Natural killer cell (primary cell): Measurements from ENCODE around the gene ZNF780A. TPM values are rescaled to one million over a fixed set of nuclear protein-coding genes. Genes with fewer than 3 reads are reported as not detected.

Source experiments
- ATAC-seq, 3 donors: fragments of 150-1000 bp in 2 of 3; fragments of 200-7000 bp in 1 of 3; cut with Tn5 transposase; 1 replicate in 1 of 3; 2 replicates in 2 of 3; pipeline ENCODE4 v1.10.0; 2021; ENCODE audit warnings: mild to moderate bottlenecking in 2 of 3, moderate library complexity in 2 of 3
- DNase-seq, 2 donors: peaks; one replicate each; pipeline versions ENCODE4 v3.0.0 to v3.0.0-alpha.2; 2013 to 2021; ENCODE audit warnings: mixed read lengths in 1 of 2
- H3K27ac ChIP-seq: one replicate; pipeline ENCODE4 v1.5.1; 2013; ENCODE audit warnings: mild to moderate bottlenecking, low read length
- H3K27me3 ChIP-seq: one replicate; pipeline ENCODE4 v1.6.1; 2013; ENCODE audit warnings: low read length; ENCODE audit not compliant: control insufficient read depth, insufficient read depth
- H3K36me3 ChIP-seq: one replicate; pipeline ENCODE4 v1.6.1; 2013; ENCODE audit warnings: low read length; ENCODE audit not compliant: control insufficient read depth, insufficient read depth
- H3K4me1 ChIP-seq: one replicate; pipeline ENCODE4 v1.6.1; 2013; ENCODE audit warnings: low read length; ENCODE audit not compliant: control insufficient read depth, insufficient read depth
- H3K4me3 ChIP-seq: one replicate; pipeline ENCODE4 v1.5.1; 2013; ENCODE audit warnings: low read length
- H3K9me3 ChIP-seq: one replicate; pipeline ENCODE4 v1.6.1; 2013; ENCODE audit warnings: low read length; ENCODE audit not compliant: control insufficient read depth, insufficient read depth
- H3K27ac Mint-ChIP-seq, 2 donors: one replicate each; pipeline ENCODE4 v1.8.0; 2022; ENCODE audit warnings: mild to moderate bottlenecking in 2 of 2, mixed read lengths in 2 of 2, moderate library complexity in 1 of 2
- H3K27me3 Mint-ChIP-seq, 2 donors: one replicate each; pipeline ENCODE4 v1.8.0; 2022; ENCODE audit warnings: low read depth in 2 of 2, mixed read lengths in 2 of 2
- H3K36me3 Mint-ChIP-seq: one replicate; pipeline ENCODE4 v1.8.0; 2022; ENCODE audit warnings: mixed read lengths
- H3K4me1 Mint-ChIP-seq, 2 donors: one replicate each; pipeline ENCODE4 v1.8.0; 2022; ENCODE audit warnings: mixed read lengths in 2 of 2
- H3K4me3 Mint-ChIP-seq: one replicate; pipeline ENCODE4 v1.8.0; 2022; ENCODE audit warnings: mild to moderate bottlenecking, moderate library complexity, mixed read lengths
- H3K9me3 Mint-ChIP-seq, 2 donors: one replicate each; pipeline ENCODE4 v1.8.0; 2022; ENCODE audit warnings: mixed read lengths in 2 of 2
- WGBS: methylation state at CpG from one replicate; pipeline ENCODE4 v1.1.7; 2013; ENCODE audit warnings: missing lambda C conversion rate; ENCODE audit not compliant: insufficient coverage; 5-methylcytosine and 5-hydroxymethylcytosine counted together
- intact Hi-C: fragments of 100-400 bp; cut with micrococcal nuclease; formaldehyde crosslinking; loops from one replicate; pipeline ENCODE4 v1.14.2; 2022
- total RNA-seq, 4 donors: library from RNA; stranded (reverse); fragments of 120-200 nt in 1 of 4; gene quantifications; one replicate each; pipeline versions ENCODE4 v1.2.3 to v1.2.4, GENCODE V29; 2013 to 2022
- TF ChIP-seq, protein P1 (sequence below): fragments of 200-600 bp; IDR thresholded peaks from one replicate; pipeline ENCODE4 v1.8.0; 2022; ENCODE audit warnings: antibody characterized with exemption

The ZNF780A gene
- total RNA-seq, 3 donors from 2014 or later (not counting 1 experiment from before 2014, with no cell fraction given): 15.1 to 17.0 (median 16.0) TPM

DNA sequence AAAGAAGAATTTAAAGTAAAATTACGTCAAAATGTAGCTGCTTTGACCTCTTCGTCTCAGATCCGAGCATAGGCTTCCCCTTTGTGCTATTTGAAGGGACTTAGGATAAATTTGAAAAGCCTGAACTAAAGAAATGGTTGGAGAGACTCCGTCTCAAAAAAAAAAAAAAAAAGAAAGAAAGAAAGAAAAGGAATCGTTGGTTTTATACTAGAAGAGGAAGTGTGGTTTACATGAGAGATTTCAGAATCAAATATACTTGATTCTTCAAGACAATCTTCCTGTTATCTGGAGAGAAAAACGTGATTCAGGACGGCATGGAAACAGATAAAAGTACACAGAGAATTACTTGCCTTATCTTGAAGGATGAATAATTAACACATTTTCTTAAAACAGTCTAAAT is 34.2 kb downstream of the ZNF780A start:
- Histone ChIP-seq H3K9me3 (peaks cover 2% of the 10 kb centered on the region), H3K4me1 (peaks cover 13% of the 10 kb centered on the region), H3K27me3 (peaks cover 4% of the 10 kb centered on the region), H3K36me3 (no peaks in the 10 kb centered on the region), H3K4me3 (peak overlapping the region; percentile 90), H3K27ac (peak overlapping the region; percentile 77)
- peaks cover 19 to 24% of the 10 kb centered on the region in 2 donors for H3K27me3 Mint-ChIP-seq
- ATAC-seq (no peak), DNase-seq (no peak)
- H3K4me1 Mint-ChIP-seq: peaks cover 48 to 51% of the 10 kb centered on the region in 2 donors
- H3K36me3 Mint-ChIP-seq: peaks cover 16% of the 10 kb centered on the region
- intact Hi-C loops: no loop called here
- peak overlapping the region; percentile 91 to 93 for H3K27ac Mint-ChIP-seq
- 3% methylated on average over 4 of the region's 7 CpGs for WGBS
- H3K9me3 Mint-ChIP-seq: peaks cover 12 to 17% of the 10 kb centered on the region in 2 donors
- TF ChIP-seq, protein P1, sequence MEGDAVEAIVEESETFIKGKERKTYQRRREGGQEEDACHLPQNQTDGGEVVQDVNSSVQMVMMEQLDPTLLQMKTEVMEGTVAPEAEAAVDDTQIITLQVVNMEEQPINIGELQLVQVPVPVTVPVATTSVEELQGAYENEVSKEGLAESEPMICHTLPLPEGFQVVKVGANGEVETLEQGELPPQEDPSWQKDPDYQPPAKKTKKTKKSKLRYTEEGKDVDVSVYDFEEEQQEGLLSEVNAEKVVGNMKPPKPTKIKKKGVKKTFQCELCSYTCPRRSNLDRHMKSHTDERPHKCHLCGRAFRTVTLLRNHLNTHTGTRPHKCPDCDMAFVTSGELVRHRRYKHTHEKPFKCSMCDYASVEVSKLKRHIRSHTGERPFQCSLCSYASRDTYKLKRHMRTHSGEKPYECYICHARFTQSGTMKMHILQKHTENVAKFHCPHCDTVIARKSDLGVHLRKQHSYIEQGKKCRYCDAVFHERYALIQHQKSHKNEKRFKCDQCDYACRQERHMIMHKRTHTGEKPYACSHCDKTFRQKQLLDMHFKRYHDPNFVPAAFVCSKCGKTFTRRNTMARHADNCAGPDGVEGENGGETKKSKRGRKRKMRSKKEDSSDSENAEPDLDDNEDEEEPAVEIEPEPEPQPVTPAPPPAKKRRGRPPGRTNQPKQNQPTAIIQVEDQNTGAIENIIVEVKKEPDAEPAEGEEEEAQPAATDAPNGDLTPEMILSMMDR: no peak
- peak overlapping the region; percentile 98 for H3K4me3 Mint-ChIP-seq

DNA sequence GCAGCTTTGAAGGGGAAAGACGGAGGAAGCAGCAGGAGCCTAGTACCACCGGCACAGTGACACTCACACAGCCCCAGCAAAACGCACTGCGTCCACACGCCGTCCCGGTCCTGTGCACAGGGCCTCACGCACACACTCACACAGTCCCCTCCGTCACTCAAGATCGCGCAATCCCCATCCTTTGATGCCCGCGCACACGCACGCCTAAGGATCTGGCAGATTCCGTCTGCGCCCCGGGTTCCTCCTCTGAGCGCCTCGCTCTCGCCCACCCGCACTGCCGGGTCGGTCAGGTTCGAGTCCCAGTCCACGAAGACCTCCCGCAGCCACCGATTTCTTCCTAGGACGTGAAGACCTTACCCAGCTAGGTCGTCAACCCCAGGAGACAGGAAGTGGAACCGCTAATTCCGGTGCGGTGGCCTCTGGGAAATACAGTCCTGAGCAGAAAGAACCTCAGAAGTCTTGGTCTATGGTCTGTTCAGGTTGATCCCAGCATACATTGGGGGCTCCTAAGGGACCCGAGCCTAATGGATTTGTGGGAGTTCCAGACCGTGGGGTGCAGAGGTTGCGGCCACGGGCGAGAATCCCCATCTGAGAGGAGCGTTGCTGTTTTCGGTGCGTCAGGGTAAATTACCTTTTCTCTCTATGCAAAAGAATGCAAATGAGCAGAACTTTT is 34.8 kb downstream of the ZNF780A start, which contains the start of gene ZNF780B:
TSS of gene ZNF780B (minus strand) at position 400 of the 673 bp plus-strand sequence. CDS start 5,899 bp downstream, outside the sequence.
- Mint-ChIP-seq H3K27ac (peak within 1 kb of the TSS; percentile 91 to 93), H3K36me3 (peaks cover 16% of the 10 kb centered on the region), H3K4me3 (peak within 1 kb of the TSS; percentile 98), H3K9me3 (peaks cover 11 to 17% of the 10 kb centered on the region in 2 donors), H3K4me1 (peaks cover 48 to 53% of the 10 kb centered on the region in 2 donors), H3K27me3 (peaks cover 18 to 22% of the 10 kb centered on the region in 2 donors)
- DNase-seq (peak; percentile 56 to 81), ATAC-seq (peak; percentile 90 to 91 (median 91))
- peaks cover 13% of the 10 kb centered on the region for H3K4me1 ChIP-seq
- H3K27ac ChIP-seq: peak within 1 kb of the TSS; percentile 77
- TF ChIP-seq, protein P1: no peak
- H3K9me3 ChIP-seq: peaks cover 2% of the 10 kb centered on the region
- WGBS: under 1% methylated on average over 41 of the region's 41 CpGs
- H3K27me3 ChIP-seq: peaks cover 4% of the 10 kb centered on the region
- H3K4me3 ChIP-seq: peak within 1 kb of the TSS; percentile 90
- no peaks in the 10 kb centered on the region for H3K36me3 ChIP-seq
- intact Hi-C loops: no loop called here

DNA sequence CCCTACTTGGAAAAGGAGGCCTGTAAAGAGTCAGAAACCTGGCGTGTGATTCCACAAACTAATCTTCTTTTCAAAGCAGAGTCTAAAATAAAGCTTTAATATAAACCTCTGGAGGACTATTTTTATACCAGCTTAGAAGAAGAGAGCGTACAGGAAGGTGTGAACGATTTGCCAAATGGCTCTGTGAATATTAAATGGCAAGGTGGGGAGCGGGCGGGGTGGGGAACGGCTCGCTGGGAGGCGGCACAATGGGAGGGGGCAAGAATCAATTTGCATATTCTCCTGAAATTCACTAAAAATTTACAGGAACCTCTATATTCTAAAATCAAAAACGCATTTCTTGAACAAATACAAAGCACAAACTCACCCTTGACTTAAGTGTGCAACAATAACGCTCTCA is 35.7 kb downstream of the ZNF780A start:
- peaks cover 13% of the 10 kb centered on the region for H3K4me1 ChIP-seq
- H3K4me1 Mint-ChIP-seq: peaks cover 53 to 59% of the 10 kb centered on the region in 2 donors
- H3K4me3 ChIP-seq: peak overlapping the region; percentile 90
- no peaks in the 10 kb centered on the region for H3K36me3 ChIP-seq
- ATAC-seq (no peak), DNase-seq (no peak)
- peaks cover 4% of the 10 kb centered on the region for H3K27me3 ChIP-seq
- no peak overlapping the region for H3K27ac ChIP-seq
- H3K9me3 Mint-ChIP-seq: peaks cover 9 to 13% of the 10 kb centered on the region in 2 donors
- intact Hi-C loops: no loop called here
- H3K9me3 ChIP-seq: peaks cover 2% of the 10 kb centered on the region
- peak overlapping the region; percentile 98 for H3K4me3 Mint-ChIP-seq
- peaks cover 13 to 17% of the 10 kb centered on the region in 2 donors for H3K27me3 Mint-ChIP-seq
- H3K36me3 Mint-ChIP-seq: peaks cover 15% of the 10 kb centered on the region
- 60% methylated on average over 10 of the region's 10 CpGs for WGBS
- TF ChIP-seq, protein P1: no peak
- peak overlapping the region; percentile 91 to 93 for H3K27ac Mint-ChIP-seq
